Measurements from ENCODE around the gene ERICH4.

DNA sequence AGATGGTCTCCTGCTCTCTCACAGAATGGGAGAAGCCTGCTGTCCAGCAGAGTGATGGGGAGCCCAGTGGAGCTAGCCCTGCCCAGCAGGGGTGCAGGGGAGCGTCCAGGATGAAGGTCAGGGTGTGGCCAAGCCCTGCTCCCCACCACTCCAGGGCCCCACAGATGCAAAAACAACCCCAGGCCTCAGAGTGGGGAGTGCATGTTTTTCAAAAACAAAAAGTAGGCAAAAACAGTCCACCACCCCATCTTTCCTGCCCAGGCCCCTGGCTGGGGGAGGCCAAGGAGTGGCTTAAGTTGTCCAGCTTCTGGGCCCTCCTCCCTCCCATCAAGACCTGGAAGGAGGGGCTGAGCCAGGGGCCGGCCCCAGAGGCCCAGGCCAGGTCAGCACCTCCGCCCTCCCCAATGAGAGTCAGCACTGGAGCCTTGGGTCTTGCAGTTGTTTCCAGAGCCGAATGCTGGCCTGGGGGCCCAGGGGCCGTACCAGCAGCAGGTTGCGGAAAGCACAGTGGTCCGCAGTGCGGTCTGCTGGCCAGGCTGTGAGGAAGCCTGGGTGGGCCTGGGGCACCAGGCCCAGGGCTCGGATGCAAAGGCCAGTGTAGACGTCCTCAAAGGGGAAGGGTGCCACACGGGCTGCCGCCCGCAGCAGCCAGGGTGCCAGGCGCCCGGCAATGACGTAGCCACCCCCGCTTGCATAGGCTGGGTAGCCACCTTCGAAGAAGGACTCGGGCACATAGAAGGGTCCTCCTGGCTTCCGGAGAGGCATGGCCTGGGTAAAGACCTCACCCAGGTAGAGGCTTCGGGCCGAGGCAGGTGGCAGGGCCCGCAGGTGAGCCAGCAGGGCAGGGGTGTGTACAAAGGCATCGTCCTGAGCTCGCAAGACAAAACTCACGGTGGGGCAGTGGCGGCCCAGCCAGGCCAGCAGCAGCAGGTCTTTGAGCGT is 17.5 kb upstream of the ERICH4 start:
- no peak for TF ChIP-seq POLR2A (IDR thresholded peaks at IDR 0.05)
- TF ChIP-seq, protein P1, sequence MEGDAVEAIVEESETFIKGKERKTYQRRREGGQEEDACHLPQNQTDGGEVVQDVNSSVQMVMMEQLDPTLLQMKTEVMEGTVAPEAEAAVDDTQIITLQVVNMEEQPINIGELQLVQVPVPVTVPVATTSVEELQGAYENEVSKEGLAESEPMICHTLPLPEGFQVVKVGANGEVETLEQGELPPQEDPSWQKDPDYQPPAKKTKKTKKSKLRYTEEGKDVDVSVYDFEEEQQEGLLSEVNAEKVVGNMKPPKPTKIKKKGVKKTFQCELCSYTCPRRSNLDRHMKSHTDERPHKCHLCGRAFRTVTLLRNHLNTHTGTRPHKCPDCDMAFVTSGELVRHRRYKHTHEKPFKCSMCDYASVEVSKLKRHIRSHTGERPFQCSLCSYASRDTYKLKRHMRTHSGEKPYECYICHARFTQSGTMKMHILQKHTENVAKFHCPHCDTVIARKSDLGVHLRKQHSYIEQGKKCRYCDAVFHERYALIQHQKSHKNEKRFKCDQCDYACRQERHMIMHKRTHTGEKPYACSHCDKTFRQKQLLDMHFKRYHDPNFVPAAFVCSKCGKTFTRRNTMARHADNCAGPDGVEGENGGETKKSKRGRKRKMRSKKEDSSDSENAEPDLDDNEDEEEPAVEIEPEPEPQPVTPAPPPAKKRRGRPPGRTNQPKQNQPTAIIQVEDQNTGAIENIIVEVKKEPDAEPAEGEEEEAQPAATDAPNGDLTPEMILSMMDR (IDR thresholded peaks at IDR 0.05), result no peak
- TF ChIP-seq POLR2AphosphoS5 (IDR thresholded peaks at IDR 0.05), result no peak
- no peak for TF ChIP-seq EP300 (IDR thresholded peaks at IDR 0.05)

Measured in suprapubic skin (tissue), 4 donors.